RWPE1 (cell line): Measurements from ENCODE around the gene CDH11.

Experiments used
- CTCF ChIA-PET: fragments of 350-600 bp; sonication (Branson Sonifier 250); formaldehyde crosslinking; extraction: SDS; loops from one replicate; lab custom pipeline; 2021; lab: Yijun Ruan, JAX
- POLR2A ChIA-PET: fragments of 400-600 bp; formaldehyde crosslinking; extraction: SDS; loops from one replicate; lab custom pipeline; 2020; ENCODE audit warnings: antibody characterized with exemption; ENCODE audit not compliant: low non-redundant PET; lab: Yijun Ruan, JAX
- DNase-seq: peaks from one replicate; pipeline ENCODE4 v3.0.0; 2012; ENCODE audit warnings: low spot score
- H3K27ac ChIP-seq: fragments of 450-650 bp; 2 replicates; pipeline ENCODE4 v1.5.1; 2017
- CTCF ChIP-seq: fragments of 450-650 bp; conservative IDR thresholded peaks from 2 replicates; pipeline ENCODE4 v1.5.1; 2017; ENCODE audit warnings: low read depth, mild to moderate bottlenecking

CDH11 gene

GRCh38 chr16:65005696-65006095, 116.2 kb downstream of the CDH11 start:
- CTCF ChIA-PET = no interaction called here
- no peak for TF ChIP-seq CTCF
- DNase-seq = no peak
- no peak overlapping the region for H3K27ac ChIP-seq
- POLR2A ChIA-PET = no interaction called here

DNA sequence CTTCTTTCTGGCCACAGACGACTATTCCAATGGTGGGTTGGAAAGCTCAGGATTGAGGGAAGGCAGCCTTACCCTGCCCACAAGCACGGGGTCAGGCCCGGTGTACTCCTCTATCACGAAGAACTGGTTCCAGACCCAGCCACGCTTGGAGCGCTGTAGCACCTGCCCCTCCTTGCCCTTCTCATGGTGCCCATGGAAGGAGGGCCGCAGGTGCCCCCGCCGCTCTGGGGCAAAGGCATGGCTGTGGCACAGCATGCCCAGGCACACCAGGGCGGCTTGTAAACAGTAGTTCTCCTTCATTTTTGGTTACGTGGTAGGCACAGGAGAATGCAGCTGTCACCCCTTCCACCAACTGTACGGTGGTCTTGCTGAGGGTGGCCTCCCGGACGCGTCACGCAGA, 117.3 kb downstream of the CDH11 start:
- ChIA-PET POLR2A (no interaction called here), CTCF (no interaction called here)
- no peak overlapping the region for H3K27ac ChIP-seq
- no peak for DNase-seq
- no peak for TF ChIP-seq CTCF

DNA sequence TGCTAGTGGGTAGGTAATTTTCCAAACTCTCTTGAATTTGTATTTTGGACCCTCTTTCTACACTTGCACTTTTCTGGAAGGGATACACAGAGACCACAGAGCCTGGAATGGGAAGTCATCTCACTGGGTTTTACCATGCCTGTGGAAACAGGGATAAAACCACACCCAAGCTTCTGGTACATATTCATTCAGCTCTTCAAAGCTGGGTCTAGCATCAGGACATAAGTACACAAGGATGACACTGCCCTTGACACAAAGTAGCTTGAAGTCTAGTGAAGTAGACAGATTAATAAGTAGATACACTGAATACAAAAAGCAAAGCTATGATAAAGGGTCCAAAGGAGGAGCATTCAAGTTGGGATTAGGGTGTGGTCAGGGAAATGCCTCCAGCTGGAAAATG, 118.2 kb downstream of the CDH11 start:
- TF ChIP-seq CTCF = no peak
- H3K27ac ChIP-seq = no peak overlapping the region
- DNase-seq = no peak
- CTCF ChIA-PET = no interaction called here
- POLR2A ChIA-PET = no interaction called here

GRCh38 chr16:65002265-65002664, 119.6 kb downstream of the CDH11 start:
- DNase-seq = no peak
- ChIA-PET POLR2A (no interaction called here), CTCF (no interaction called here)
- H3K27ac ChIP-seq = no peak overlapping the region
- TF ChIP-seq CTCF = no peak

- CTCF ChIA-PET = no interaction called here
- TF ChIP-seq CTCF = no peak
- POLR2A ChIA-PET = no interaction called here
- no peak overlapping the region for H3K27ac ChIP-seq
- DNase-seq = no peak
These were observed 121.2 kb downstream of the CDH11 start for GRCh38 chr16:65000654-65001053.

GRCh38 chr16:64997751-64998150, 124.1 kb downstream of the CDH11 start:
- DNase-seq = no peak
- TF ChIP-seq CTCF = no peak
- CTCF ChIA-PET = interaction anchor here (0.6 kb wide), 2 partner anchors 641 to 1010 kb away, joined by 3 read pairs; no protein-coding TSS in a partner anchor
- no peak overlapping the region for H3K27ac ChIP-seq
- POLR2A ChIA-PET = no interaction called here

DNA sequence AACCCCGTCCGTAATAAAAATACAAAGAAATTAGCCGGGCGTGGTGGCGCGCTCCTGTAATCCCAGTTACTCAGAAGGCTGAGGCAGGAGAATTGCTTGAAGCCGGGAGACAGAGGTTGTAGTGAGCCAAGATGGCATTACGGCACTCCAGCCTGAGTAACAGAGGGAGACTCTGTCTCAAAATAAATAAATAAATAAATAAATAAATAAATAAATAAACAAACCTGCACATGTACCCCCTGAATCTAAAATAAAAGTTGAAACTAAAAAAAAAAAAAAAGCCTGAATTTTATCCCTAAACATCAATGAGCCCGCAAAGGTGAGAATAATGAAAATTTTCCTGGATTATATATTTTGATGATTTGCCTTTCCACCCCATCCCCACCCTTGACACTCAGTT, 124.7 kb downstream of the CDH11 start:
- TF ChIP-seq CTCF = no peak
- no peak overlapping the region for H3K27ac ChIP-seq
- POLR2A ChIA-PET = no interaction called here
- DNase-seq = no peak
- CTCF ChIA-PET = no interaction called here
